DMS114 treated with DMSO at 0.1 percent for 48 hours (cell line): ENCODE measurements around the gene PLA1A.

Source experiments
- DNase-seq: peaks from one replicate; lab custom pipeline; 2025; ENCODE audit not compliant: unreplicated experiment; lab: John Stamatoyannopoulos, UW

Gene PLA1A

DNA sequence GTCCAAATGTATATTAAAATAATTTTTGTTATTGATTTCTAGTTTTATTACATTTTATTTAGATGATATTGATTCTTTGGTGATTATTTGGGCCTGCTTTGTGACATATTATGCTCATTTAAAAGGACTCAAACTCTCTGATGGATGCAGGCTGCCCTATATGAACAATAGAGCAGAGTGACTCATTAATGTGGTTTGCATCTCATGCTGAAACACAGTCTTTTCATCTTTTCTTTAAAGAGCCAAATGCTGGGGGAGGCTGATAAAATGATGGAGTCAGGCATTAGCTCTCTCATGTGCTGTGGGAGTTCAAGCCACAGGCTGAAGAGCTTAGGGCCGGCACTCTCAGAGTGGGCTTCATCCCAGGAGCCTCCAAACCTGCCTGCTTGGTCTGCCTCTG, 7.2 kb downstream of the PLA1A start:
- no peak for DNase-seq

- DNase-seq: no peak
These were observed 10.8 kb downstream of the PLA1A start for GRCh38 chr3:119608405-119609000.

GRCh38 chr3:119609301-119609700, 11.6 kb downstream of the PLA1A start:
- no peak for DNase-seq

- DNase-seq: no peak
These were observed 14.0 kb downstream of the PLA1A start for GRCh38 chr3:119611664-119612063.

DNA sequence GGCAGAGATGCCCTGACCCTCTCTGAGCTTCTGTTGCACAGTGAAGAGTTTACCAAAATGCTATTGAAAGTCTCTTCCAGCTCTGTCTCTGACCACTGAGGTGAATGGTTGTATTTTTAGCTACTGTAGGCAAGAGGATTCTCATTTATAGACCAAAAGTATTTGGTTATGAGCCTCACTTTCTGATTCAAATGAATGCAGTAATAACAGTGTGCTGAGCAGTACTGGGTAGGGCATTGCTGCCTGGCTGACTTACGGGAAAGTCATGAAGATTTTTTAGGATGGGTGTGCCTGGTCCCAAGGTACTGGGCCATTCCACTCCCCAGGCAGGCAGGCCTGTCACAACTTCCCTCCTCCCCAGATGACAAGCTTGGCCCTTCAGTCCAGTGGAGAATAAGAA, 15.5 kb downstream of the PLA1A start:
- DNase-seq: no peak

DNA sequence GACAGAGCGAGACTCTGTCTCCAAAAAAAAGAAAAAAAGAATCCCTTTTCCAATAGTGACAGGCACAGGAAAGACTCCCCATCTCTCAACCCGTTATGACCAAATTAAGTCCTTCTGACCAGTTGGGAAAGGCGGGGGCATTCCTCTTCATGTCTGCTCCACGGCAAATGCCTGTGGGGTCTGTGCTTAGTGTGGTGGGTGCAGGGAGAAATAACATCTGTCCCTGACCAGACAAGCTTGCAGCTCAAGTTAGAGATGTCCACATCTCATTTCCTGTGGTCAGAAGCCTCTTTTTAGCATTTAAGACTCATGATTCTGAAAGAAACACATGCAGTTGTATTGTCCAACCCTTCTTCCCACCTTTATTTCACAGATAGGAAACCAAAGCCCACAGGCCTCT, 16.2 kb downstream of the PLA1A start:
- no peak for DNase-seq

DNA sequence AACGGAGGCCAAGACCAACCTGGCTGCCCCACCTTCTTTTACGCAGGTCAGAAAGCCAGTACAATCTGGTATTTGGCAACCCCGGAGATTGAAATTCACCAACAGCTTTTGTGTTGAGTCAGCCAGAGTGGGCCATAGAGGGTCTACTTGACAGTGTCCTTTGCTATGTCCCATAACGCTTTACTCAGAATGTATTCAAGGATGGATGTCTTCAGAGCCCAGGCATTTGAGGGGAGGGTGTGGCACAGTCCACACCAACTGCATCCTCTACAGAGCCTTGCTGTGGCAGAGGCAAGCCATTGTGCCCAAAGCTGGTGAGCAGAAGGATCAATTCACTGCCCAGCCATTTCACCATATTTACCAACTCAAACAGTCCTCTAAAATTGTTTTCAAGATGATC, 18.4 kb downstream of the PLA1A start:
- no peak for DNase-seq

DNA sequence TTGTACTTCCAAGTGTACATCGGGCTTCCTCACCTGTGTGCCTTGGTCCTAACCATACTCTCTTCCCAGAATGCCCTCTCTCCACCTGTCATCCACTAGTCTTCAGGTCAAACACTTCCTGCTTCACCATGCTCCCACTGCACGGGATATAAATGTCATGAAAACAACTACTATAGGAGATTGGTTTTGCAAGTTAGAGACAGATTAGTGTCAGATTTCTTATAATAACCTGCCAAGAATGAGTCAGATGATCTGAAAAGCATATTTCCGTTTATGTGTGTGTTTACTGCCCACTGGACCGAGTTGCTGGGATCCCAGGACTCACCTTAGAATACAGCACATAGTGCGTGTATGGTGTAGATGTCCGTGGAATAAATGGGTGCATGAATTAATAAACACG, 21.4 kb downstream of the PLA1A start:
- DNase-seq: no peak

GRCh38 chr3:119620899-119621298, 23.2 kb downstream of the PLA1A start:
- DNase-seq: no peak

DNA sequence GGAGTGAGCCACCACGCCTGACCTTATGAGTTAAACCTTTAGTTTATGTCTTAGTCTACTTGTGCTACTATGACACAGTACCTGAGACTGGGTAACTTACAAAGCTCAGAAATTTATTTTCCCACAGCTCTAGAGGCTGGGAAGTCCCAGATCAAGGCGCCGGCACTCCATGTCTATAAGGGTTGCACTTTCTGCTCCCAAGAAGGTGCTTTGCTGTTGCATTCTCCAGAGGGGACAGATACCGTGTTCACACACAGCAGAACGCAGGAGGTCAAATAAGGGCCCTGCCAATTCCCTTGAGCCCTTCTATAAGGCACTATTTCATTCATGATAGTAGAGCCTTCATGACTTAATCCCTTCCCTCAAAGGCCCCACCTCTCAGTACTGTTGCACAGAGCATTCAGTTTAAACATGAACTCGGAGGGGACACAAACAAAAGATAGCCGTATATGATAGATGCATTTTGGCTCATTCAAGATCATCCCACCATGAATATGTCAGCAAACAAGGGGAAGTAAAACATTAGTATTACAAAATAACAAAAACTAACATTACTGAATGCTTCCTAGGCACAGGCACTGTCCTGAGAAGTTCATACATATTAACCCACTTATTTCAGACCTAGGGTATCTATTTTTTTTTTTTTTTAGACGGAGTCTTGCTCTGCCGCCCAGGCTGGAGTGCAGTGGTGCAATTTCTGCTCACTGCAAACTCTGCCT, 26.5 kb downstream of the PLA1A start:
- no peak for DNase-seq

DNA sequence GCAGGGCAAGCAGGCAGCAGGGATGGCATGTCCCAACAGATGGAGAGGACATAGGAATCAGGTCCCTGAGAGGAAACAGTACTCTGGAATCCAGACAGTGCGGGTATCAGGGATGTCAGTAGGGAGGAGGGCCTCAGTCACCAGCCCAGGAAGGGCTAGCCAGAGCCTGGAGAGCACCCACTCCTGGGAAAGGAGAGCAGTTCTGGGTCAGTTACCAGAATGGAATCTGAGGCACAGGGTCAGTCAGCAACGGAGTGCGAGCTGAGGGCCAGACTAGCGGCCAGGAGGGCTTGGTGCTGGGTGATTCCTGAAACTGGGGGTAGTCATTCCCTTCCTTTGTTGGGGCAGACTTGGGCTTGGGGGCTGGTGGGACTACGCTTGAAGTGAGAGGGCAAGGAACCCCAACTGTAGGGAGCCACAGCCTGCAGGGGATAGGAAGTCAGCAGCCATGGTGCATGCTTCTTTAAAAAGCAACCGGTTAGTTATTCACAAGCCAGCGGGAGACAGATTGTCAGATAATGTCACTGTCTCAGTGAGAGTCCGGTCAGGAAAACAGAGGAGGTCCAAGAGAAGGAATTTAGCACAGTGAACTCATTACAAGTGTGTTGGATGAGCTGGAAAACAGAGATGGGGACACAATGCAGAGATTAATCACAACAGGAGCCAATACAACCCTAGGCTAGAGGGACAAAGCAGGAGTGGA, 27.9 kb downstream of the PLA1A start:
- no peak for DNase-seq

DNA sequence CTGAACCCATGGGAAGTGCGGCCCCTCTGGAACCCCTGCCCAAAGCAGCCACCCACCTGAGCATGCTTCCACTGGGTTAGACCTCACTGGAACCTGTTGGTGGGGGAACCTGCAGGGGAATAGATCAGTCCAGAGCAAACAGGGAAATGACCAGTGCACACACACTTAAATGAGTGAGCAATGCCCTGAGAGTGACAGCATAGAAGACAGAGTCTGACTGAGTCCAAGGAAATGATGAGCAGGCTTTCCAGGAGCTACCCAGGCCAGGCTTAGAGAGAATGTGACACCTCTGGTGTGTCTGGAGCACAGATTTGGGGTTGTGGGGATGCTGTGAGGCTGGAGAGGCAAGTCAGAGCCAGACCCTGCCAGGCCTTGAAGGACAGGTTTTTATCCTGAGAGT, 28.5 kb downstream of the PLA1A start:
- DNase-seq: no peak

GRCh38 chr3:119627461-119627860, 29.8 kb downstream of the PLA1A start:
- DNase-seq: no peak

DNA sequence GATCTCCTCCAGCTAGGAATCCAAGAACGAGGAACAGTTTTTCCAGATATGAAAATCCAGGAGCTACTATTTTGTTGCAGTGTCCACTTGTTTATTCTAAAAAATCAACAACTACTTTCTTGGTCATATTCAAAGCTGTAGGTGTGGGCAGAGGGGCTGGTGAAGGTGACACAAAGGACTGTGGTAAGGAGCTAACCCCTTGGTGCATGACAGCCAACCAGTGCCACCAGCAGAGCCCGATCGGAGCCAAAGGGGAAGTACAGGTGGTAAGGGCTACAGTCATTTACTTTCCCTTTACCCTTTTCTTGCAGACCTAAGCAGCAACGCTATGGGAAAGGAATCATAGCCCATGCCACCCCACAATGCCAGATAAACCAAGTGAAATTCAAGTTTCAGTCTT, 30.7 kb downstream of the PLA1A start:
- no peak for DNase-seq

DNA sequence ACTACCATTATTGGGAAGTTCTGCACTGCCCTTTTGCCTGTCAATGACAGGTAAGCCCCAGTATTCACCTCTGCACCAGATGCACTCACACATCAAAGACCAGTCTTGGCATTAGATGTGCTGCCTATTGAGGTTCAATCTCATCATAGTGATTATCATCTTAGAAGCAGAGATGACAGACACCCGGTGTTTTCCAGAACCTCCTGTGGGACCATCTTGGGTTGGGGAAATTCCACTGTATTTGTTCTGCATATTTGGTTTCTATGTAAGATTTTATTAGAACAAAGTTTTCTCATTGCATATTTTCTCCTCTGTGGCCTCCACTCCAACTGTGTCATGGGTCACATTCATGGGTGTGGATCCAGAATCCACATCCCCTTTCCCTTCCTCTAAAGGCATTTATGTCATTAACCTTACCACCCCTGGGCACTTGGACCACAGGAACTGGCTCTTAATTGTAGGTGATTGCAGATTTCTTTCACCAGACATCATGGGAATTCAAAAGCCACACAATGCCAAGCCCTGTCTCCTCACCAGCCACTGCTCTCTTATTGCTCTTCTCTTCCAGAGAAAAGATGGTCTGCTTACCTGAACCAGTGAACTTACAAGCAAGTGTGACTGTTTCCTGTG, 31.2 kb downstream of the PLA1A start:
- DNase-seq: no peak

- no peak for DNase-seq
These were observed 32.6 kb downstream of the PLA1A start for GRCh38 chr3:119630128-119630879.

DNA sequence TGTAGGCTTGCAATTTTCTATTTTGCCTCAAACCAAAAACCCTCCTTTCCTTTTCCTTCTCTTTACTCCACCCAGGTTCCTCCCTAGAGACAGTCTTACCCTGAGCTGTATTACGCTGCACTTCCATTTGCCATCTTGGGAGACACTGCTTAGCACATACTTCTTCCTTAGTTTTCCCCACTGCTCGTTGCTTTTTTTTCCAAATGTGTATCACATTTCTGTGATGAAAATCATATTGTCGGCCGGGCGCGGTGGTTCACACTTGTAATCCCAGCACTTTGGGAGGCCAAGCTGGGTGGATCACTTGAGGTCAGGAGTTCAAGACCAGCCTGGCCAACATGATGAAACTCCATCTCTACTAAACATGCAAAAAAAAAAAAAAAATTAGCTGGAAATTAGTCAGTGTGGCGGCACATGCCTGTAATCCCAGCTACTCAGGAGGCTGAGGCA, 33.2 kb downstream of the PLA1A start:
- no peak for DNase-seq

DNA sequence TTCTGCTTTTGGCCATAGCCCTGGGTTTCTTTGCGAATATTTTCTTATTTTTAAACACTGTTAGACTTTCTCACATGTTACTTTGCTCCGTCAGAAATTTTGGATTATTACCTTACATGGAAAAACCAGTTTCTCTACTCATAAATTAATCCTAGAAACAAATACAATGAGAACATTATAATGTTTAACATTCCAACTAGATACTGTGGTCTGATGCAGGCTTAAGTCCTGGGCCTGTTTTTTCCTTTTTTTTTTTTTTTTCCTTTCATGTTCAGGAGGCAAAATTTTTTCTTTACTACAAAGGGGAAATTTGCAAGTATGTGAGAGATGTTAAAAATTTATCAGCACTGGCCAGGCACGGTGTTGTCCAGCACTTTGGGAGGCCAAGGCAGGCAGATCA, 33.8 kb downstream of the PLA1A start:
- DNase-seq: no peak

DNA sequence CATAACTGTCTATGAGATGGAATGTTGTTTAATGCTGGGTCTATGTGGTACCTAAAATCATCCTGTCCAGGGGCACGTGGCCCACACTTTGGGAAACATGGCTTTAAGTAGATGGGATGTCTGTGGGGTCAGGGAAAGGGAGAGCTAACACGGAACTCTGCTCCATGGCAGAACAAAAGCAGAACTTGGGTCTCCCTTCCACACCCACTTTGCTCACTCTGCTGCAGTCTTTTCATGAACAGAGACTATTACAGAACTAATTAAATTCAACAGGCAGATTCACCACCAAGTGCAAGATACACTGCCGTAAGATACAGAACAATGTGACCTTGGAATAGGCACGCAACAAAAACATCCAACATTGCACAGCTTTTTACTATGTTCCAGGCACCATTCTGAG, 34.5 kb downstream of the PLA1A start:
- no peak for DNase-seq

DNA sequence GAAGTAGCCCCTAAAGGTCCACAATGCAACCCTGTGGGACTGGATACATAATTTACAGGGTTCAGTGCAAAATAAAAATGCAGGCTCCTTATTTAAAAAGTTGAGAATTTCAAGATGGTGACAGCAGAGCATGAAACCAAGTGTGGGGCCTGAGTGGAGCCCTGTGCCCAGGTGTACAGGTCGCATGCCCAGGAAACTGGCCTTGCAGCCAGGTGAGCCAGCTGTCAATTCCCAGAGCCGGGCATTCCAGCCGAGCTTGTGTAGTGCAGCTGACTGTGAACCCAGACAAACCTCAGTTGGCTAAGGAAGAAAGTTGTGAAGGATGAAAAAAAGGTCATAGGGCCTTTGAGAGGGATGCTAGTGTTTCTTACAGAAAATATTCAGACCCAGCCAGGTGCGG, 35.1 kb downstream of the PLA1A start:
- DNase-seq: no peak

DNA sequence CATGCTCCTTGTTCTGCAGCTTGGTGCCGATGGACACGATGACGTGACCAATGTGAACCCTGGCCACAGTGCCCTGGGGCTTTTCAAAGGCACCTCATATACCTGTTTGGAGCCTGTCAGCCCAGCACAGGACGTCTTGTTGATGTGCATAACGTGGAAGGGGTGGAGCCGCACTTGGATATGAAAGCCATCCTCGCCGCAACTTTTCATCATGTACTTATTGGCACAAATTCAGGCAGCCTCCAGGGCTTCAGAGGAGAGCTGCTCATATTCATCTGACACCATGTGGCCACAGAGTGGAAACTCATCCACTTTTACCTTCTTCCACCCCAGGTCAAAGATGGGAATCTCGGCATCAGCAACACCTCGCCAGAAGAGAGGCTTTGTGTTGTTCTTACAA, 38.0 kb downstream of the PLA1A start:
- DNase-seq: no peak
